ENCODE data around the gene PAX7.

The PAX7 gene

GRCh38 chr1:18768086-18768485 is 137.4 kb downstream of the PAX7 start:
- TF ChIP-seq CTCF (IDR thresholded peaks at IDR 0.05), result no peak

- no peak for TF ChIP-seq CTCF (IDR thresholded peaks at IDR 0.05)
Measured at GRCh38 chr1:18769140-18769539, 138.5 kb downstream of the PAX7 start.

GRCh38 chr1:18770799-18771198 is 140.2 kb downstream of the PAX7 start:
- no peak for TF ChIP-seq CTCF (IDR thresholded peaks at IDR 0.05)

GRCh38 chr1:18773753-18774152 is 143.1 kb downstream of the PAX7 start:
- TF ChIP-seq CTCF (IDR thresholded peaks at IDR 0.05), result no peak

- TF ChIP-seq CTCF (IDR thresholded peaks at IDR 0.05), result no peak
Measured at GRCh38 chr1:18775341-18775740, 144.7 kb downstream of the PAX7 start.

- no peak for TF ChIP-seq CTCF (IDR thresholded peaks at IDR 0.05)
Measured at GRCh38 chr1:18776777-18777176, 146.1 kb downstream of the PAX7 start.

- TF ChIP-seq CTCF (IDR thresholded peaks at IDR 0.05), result no peak
Measured at GRCh38 chr1:18778437-18778836, 147.8 kb downstream of the PAX7 start.

- no peak for TF ChIP-seq CTCF (IDR thresholded peaks at IDR 0.05)
Measured at GRCh38 chr1:18781031-18781430, 150.4 kb downstream of the PAX7 start.

Measured in LNCAP (cell line).